GM18909 (cell line): ENCODE measurements around the gene LRCH1.
"Not testable (repeated sequence)": the region's sequence is repeated elsewhere in the genome, so short reads cannot be mapped to it uniquely, and the experiment has no call there.

Experiments
- ATAC-seq: cut with Tn5 transposase; IDR thresholded peaks from one replicate; pipeline ENCODE4 v1.9.1; 2021; ENCODE audit warnings: mild to moderate bottlenecking; ENCODE audit not compliant: unreplicated experiment, poor library complexity

Gene LRCH1

DNA sequence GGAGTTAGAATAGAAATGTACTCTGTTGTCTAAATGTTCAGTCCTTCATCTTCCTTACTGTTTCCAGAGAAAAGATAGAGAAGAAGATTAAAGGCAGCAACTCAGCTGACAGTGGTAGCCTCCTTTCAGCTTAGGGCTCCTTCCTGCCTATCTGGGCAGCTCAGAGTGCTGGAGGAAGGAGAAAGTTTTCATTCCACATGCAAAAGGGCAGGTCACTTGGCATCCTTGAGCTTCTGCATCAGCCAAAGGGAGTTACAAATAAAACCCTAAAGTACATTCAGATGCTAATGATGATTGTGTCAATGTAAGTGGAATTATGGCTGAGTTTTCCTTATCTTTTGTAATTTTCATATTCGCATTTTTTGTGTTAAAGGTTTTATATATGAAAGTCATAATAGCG is 185.1 kb downstream of the LRCH1 start:
- ATAC-seq = no peak

DNA sequence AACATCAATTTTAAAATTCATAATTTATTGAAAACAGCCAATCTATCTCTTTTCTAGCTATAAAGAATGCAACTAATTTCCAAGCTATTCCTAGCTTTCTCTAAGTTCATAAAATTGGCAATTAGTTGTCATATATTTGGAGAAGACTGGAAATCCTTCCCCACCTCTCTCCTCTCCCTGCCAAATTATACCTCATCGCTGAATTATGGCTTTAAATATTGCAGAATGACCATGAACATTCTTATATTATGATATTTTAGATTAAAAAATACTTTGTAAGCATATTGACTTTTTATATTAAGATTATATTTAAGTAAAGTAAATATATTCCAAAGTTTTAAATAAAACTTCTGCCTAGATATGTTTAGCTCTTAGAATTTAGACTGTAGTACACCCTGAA is 185.8 kb downstream of the LRCH1 start:
- ATAC-seq = no peak

DNA sequence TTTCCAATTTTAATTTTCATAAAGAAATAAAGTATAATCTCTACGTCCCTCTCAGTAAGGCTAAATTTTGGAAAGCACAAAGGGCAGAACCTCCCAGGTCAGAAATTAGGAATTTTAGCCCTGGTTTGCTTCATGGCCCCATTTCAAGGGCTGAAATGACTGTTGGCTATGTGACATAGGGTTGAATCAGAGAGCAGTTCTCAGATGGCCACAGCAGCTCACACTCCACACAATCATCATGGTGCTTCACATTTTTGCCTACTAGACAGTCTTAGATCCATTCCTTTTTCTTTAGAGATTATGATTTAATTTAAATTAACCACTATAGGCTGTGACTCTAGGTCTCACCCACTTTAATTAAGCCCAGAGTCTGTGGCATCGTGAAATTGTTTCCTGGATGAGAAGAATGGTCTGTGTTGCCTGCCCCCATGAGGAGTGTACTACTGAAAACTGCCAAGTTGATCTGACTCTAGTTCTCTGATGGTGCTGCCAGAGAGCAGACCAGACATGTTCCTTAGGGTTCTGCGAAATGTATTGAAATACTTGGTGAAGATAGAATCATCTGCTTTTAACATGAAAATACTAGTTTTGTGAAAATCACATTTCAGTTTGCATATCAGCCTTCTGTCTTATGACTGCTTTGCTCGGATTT is 186.6 kb downstream of the LRCH1 start:
- ATAC-seq = no peak

DNA sequence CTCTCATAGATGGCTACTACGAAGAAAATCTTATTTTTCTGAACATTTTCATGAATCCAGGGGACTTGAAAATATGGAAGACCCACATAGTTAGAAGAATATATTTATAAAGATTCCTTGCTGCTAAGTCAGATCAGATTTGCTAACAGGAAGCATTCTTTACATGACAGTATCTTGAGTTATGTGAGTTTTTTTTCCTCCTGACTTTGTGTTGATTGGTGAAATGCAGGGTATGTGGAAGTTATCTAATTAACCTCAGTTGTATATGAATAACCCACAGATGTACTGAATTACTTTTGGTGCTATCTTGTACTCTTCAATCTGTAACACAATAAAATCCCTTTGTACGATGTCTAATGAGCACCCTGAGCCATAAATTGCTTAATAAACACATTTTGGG is 190.2 kb downstream of the LRCH1 start:
- ATAC-seq = no peak

DNA sequence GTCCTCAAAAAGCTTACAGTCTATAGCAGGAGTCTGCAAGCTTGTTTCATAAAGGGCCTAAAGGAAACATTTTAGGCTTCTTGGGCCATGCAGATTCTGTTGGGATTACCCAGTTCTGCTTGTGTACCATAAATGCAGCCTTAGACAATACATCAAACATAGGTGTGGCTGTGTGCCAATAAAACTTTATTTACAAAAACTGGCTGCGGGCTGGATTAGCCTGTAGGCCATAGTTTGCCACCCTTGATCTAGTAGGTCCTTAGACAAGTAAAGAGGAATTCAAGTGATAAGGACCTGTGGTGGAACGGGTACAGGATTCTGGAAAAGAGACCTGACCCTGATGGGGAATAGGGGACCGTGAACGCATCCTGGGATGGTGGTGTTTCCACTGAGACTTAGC is 192.1 kb downstream of the LRCH1 start:
- ATAC-seq = no peak

DNA sequence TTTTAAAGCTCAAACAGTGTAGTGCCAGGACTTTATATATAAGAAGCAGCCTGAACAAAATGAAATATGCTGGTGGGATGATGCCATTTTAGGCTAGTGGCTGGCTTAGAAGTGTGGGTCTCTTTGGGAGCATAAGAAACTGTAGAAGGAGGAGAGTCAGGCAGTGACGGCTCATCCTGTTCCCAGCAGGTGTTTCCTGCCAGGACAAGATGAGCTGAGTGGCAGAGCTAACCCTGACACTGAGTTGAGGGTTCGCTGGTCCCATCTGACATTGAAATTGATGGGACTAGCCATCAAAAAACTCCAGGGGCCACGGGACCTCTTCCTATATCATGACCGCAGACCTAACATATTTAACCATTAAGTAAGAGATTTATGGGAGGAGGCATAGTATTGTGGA is 192.7 kb downstream of the LRCH1 start:
- ATAC-seq = no peak

DNA sequence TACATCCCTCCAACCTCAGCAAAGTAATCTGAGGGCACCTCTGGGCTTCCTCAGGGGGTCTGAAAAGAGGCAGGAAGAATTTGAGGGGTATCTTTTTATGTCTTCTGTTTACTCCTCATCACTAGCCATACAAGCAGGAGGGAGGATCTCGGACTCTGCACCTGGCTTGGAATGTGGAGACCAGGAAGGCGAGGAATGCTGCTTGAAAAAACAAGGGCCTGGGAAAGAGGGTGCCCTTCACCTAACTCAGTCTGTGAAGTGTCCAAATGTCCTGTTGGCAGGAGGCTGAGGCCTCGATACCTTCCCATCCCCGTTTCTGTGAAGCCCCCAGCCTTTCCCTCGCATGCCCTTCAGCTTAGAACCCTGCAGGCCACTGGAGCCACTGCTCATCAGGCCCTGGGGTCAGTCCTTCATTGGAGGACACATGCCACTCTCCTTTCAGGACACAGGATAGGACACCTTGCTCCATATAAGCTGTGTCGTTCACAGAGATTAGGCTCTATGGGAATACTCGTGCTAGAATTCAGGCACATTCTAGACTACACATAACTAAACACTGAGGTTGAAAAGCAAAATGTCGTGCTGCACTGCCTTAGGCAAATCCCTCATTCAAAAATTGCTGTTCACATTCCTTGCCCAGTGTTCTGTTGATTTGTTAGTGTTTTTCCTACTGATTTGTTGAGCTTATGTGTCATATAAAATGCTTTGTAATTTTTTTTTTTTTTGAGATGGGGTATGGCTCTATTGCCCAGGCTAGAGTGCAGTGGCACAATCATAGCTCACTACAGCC is 194.3 kb downstream of the LRCH1 start:
- no peak for ATAC-seq

DNA sequence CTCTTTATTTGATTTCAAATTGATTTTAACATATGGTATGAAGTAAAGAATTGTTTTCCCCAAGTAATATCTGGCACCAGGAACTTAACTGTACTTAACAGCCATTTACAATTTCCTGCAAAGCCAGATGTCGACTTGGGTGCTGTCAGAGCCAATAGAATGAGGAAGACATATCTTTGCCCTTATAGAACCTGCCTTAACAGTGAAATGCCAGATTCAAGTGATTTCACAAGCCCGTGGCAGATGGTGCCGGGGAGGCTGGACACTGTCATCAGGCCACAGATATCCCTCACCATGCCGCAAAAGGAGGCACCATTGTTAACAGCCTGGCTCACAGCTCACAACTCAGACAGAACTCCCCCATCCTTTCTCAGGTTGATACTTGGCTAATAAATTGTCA is 195.3 kb downstream of the LRCH1 start:
- no peak for ATAC-seq

DNA sequence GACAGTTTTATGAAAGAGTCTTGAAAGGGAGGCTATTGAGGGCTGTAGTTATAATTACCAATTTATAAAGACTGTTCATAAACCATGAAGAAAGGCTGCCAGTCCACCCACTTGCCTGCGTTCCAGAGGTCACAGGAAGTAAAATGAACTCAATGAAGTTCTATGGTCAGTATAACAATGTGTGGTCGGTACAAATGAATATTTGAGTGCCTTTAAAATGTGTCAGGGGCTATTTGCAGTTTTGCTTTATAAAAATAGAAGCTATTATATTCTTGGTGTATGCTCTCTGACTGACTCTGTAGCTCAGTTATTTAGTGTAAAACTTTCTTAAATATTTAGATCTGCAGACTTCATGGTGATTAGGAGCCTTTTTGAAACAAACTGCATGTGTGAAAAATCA is 197.0 kb downstream of the LRCH1 start:
- no peak for ATAC-seq

DNA sequence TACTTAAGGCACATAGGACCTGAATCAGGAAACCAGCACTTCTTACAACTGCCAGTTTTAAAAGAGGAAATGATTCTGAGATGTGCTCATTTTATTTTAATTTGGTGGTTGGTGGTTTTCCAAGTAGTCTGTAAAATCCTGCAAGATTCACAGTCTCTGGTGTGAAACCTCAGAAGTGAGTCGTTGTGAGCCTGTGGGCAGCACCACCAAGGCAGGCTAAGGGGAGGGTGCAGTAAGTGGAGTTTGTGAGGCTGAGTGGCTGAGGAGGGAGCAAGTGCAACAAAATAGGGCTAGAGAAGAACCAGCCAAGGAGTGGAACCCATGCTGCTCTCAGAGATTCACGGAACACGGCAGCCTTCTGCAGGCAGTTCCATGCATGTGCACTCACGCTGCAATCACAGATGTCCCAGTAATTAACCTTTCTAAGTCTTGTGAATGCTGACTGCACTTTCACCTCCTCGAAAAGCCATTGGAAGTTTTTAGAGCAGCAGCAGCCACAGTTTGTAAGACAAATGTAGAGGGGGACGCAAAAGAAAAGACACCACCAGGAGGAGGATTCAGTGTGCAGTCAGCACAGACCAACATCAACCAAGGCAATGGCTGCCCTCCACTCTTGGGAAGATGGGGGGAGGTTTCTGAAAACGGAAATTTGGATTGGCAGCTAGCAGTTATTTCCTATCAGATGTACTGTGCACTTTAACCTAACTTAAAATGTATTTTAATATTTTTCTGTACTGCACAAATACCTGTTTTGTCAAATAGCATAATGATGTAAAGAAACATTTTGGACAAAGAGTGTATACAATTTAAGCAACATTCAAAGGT is 199.1 kb downstream of the LRCH1 start:
- ATAC-seq = peak; percentile 93

DNA sequence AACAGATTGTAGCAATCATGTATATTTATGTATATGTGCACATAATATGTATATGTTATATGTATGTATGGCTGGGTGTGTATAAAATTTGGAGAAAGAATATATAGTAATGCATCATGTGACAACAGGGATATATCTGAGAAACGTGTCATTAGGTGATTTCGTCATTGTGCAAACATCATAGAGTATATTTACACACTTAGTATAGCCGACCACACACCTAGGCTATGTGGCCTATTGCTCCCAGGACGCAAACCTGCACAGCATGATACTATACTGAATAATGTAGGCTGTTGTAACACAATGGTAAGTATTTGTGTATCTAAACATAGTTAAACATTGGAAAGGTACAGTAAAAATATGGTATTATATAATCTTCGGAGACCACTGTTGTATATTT is 200.2 kb downstream of the LRCH1 start:
- ATAC-seq = no peak

DNA sequence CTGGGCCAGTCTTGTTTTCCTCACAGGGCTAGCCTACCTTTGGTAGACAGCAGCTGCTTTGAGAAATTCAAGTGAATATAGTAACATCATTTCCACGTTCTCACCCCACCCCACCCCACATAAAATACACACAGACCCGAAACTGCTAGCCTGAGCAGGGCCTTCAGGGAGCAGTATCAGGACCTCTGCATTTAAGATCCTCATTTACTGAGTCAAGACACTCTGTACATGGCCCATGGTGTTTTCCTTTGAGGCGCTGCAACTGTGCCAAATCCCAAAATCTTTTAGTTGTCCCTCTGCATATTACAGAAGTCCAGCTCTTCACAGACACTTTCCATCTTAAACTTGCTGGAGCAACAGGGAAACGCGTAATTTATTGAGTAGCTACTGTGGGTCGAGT is 200.9 kb downstream of the LRCH1 start:
- ATAC-seq = no peak

DNA sequence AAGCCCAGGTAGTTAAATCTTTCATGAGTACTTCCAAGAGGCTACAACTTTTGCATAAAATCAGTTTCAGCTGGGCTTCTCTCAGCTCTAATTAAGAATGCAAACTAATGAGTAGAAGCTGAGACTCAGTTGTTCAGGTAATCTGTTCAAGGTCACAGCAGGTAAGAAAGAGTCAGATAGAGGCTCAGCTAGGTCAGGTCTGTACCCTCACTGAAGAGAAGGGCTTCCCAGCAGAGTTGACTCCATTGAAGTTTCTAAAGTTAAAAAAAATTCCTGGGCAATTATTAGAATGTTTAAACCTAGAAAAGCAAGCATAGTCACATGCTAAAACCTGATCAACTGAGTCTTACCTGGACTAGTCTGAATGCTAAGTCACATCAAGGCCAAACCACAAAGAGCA is 201.8 kb downstream of the LRCH1 start:
- ATAC-seq = no peak

DNA sequence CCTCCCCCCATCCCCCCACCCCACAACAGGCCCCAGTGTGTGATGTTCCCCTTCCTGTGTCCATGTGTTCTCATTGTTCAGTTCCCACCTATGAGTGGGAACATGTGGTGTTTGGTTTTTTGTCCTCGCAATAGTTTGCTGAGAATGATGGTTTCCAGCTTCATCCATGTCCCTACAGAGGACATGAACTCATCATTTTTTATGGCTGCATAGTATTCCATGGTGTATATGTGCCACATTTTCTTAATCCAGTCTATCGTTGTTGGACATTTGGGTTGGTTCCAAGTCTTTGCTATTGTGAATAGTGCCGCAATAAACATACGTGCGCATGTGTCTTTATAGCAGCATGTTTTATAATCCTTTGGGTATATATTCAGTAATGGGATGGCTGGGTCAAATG is 202.5 kb downstream of the LRCH1 start:
- not testable (repeated sequence) for ATAC-seq

DNA sequence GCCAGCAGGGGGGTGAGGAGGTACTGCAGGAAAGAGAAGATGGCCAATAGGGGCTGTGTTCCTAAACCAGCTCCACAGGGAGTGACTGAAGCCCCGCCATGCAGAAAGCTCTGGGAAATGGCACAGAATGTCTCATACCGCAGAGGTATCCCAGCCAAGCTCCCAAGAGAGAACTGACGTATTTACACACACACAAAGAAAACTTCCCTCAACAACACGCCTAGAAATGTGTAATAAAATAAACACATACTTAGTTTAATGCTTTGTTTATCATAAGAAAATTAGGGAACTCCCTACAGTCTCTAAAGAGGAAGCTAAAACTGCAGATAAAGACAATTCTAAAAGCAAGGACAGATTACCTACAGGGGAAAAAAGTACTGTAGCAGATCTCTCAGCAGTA is 204.0 kb downstream of the LRCH1 start:
- ATAC-seq = no peak

DNA sequence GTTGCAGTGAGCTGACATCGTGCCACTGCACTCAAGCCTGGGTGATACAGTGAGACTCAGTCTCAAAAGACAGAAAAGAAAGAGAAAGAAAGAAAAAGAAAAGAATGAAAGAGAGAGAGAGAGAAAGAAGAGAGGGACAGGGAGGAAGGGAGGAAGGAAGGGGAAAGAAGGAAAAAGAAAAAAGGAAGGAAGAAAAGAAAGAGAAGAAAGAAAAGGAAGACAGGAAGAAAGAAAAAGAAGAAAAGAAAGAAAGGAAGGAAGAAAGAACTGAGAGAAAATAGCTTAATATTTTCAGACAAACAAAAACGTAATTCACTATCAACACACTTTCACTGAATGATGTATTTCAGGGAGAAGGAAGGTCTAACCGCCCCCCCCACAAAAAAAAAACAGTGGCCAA is 204.7 kb downstream of the LRCH1 start:
- ATAC-seq = no peak

DNA sequence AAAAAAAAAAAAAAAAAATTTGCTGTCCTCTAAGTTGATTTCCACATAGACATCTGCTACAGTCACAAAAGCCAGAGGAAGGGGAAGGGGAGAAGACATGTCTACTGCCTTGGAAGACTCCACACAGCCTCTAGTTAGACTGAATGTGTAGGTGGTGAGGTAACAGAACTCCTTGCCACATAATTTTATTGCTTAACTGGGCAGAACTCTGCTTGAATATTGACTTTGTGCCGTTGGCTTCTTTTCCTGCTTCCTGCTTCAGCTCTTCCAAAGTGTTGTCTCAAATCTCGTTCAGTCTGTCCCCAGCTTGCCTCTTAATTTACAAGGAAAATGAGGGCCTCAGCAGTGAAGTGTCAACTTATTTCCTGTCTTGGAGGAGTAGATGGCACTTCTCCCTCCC is 206.9 kb downstream of the LRCH1 start:
- ATAC-seq = no peak

DNA sequence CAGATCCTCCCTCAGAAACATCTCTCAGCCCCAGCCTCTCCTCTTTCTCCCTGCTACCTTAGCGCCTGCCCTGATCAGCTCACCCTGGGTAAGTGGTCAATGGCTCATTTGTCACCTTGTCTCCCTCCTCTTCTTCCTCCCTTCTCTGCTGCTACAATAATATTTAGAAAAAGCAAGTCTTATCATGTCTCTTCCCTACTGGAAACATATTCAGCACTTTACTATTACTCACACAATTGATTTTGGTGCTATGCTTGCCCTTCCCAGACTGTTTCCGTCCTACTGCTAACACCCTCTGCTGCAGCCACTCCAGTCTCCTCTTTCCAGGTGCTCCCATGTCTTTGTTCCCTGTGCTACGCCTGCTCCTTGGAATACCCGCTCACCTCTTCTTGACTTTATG is 208.2 kb downstream of the LRCH1 start:
- no peak for ATAC-seq

DNA sequence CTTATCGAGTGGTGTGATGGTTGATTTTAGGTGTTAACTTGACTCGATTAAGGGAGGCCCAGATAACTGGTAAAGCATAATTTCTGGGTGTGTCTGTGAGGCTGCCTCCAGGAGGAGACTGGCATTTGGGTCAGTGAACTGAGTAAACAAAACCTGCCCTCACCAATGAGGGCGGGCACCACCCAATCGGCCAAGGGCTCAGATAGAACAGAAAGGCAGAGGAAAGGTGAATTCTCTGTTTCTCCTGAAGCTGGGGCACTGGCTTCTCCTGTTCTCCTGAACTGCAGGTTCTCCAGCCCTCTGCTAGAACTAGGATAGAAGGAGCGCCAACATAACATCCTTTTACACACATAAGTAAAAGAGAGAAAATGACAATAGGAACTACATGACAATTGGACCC is 208.9 kb downstream of the LRCH1 start:
- ATAC-seq = no peak

DNA sequence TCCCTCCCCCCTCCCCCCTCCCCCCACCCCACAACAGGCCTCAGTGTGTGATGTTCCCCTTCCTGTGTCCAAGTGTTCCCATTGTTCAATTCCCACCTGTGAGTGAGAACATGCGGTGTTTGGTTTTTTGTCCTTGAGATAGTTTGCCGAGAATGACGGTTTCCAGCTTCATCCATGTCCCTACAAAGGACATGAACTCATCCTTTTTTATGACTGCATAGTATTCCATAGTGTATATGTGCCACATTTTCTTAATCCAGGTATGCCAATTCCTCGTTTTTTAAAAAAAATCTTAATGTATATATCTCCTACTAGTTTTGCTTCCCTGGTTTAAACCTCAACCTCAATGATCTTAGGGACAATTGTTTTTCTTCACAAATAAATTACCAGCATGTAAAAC is 217.0 kb downstream of the LRCH1 start:
- ATAC-seq = not testable (repeated sequence)

DNA sequence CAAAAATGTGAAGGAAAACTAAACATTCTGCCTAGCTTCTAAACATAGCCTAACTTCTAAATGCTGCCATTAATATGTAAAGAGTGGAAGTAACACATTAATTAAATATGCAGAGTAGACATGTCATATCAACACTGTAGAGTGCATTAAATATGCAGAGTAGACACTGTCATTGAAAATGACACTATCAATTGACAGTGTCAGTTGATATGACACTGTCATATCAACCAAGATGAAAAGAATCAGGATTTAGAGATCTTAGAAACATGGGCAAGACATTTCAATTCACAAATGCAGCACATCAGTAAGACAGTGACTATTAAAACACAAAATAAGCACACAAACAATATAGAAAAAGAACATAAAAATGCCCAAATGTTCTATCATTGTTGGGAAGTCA is 218.7 kb downstream of the LRCH1 start:
- no peak for ATAC-seq
